Measurements from ENCODE around the gene KYAT1.

KYAT1 gene

DNA sequence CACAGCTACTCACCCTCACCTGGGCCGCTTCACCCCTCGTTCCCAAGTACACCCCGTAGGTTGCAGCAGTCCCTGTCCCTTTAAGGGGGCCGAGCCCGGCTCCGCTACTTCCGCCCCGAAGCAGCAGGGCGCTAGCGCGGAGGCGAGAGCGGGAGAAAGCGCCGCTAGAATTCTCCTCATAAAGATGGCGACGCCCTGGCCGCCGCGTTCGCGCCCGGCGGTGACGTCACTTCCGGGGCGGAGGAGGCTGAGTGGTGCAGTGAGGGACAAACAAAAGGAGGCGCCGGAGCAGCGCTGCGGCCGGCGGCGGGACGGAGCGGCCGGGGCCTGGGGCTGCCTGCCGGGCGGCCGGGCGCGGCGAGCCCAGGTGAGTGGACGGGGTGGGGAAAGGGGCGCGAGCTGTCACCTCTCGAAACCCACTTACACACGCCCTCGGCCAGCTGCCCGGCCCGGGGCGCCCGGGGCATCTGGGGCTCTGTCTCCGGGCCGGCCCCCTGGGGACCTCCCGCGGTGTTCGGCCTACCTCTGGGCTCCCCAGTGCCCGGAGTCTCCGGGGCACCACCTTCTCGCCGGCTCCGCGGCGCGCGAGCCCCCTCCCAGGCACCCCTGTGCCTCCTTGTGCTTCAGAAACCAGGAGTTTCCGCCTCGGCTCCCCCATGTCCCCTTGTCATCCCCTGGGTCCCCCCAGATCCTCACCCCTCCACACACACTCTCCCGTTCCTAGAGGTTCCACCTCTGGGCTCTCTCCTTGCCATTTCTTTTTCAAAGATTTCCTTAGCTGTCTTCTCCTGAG lies at the start of gene KYAT1, which contains the start of gene LRRC8A:
Gene KYAT1 (minus strand): TSS at position 67 of the 793 bp plus-strand sequence. CDS start 36,545 bp downstream, outside the sequence.
Gene LRRC8A (plus strand): TSS at position 250 of the 793 bp plus-strand sequence. CDS start 25,032 bp downstream, outside the sequence.
- peak; percentile 95 for ATAC-seq
- Mint-ChIP-seq H3K36me3 (peaks cover 42% of the 10 kb centered on the region), H3K9me3 (no peaks in the 10 kb centered on the region), H3K4me3 (peak within 1 kb of the TSS; percentile 97), H3K4me1 (peaks cover 51% of the 10 kb centered on the region), H3K27ac (peak within 1 kb of the TSS; percentile 95)
- DNase-seq (ENCODE audit: low spot score in 2 of 2) = peak; percentile 97 to 99

DNA sequence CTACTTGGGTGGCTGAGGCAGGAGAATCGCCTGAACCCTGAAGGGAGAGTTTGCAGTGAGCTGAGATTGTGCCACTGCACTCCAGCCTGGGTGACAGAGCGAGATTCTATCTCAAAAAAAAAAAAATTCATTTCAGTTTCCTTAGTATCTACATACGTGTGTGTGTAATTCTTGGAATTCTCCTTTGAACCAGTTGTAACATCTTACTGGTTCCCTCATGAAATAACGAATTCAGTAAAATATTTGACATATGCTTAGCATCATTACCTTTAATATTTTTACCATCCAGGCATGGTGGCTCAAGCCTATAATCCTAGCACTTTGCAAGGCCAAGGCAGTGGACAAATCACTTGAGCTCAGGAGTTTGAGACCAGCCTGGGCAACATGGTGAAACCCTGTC lies 47.8 kb upstream of the KYAT1 start:
- no peaks in the 10 kb centered on the region for H3K36me3 Mint-ChIP-seq

DNA sequence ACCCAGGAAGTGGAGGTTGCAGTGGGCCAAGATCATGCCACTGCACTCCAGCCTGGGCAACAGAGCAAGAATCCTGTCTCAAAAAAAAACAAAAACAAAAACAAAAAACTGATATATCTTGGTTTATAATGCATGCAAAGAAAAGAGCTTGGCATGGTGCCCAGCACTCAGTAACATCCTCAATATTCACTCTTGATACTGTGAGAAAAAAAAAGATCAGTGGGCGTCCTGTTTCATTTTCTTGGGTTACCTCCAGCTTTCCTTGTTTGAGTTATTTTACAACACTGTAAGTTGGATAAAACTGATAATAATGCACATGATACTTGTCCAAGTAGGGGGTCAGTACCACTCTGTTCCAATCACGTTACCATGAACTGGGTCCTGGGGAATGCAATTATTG lies 46.9 kb upstream of the KYAT1 start:
- DNase-seq (ENCODE audit: low spot score in 2 of 2) (no peak), ATAC-seq (no peak)
- no peaks in the 10 kb centered on the region for H3K36me3 Mint-ChIP-seq
- no peak overlapping the region for H3K4me3 Mint-ChIP-seq
- no peaks in the 10 kb centered on the region for H3K9me3 Mint-ChIP-seq
- peaks cover 13% of the 10 kb centered on the region for H3K4me1 Mint-ChIP-seq
- no peak overlapping the region for H3K27ac Mint-ChIP-seq

More for the DNA sequence above, 47.8 kb upstream of the KYAT1 start:
- DNase-seq (ENCODE audit: low spot score in 2 of 2) (no peak), ATAC-seq (no peak)
- Mint-ChIP-seq H3K4me1 (peaks cover 13% of the 10 kb centered on the region), H3K9me3 (no peaks in the 10 kb centered on the region), H3K4me3 (no peak overlapping the region), H3K27ac (no peak overlapping the region)

DNA sequence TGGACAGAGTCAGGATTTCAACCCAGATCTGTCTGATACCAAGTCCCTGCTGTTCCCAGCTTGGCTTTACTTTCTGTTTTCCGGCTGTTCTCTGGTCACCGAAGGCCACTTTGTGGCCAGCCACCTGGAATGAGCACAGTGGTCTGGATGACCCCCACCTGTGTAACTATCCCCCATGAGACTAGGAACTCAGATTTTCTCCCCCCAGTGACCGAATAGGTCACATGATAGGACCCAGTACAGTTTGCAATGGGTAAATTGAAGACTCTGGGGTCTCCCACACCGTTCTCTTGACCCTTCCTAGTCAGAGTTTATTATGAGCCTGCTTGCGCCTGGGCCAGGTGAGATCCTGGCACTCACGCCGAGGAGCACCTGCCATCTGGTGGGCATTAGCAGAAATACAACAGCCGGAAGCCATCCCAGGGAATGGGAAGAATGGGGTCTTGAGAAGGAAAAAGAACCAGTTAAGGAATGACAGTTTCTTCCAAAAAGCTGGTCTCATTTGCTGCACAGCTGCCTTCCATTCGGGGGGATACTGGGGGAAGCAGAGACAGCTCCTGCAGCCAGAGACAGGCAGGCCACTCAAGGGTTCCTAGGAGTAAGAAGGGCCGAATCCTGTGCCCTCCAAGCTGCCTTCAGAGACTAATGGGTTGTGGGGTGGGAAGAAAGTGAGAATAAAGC lies 46.1 kb upstream of the KYAT1 start:
- H3K36me3 Mint-ChIP-seq = no peaks in the 10 kb centered on the region
- no peaks in the 10 kb centered on the region for H3K9me3 Mint-ChIP-seq
- no peak overlapping the region for H3K27ac Mint-ChIP-seq
- no peak overlapping the region for H3K4me3 Mint-ChIP-seq
- peaks cover 13% of the 10 kb centered on the region for H3K4me1 Mint-ChIP-seq
- ATAC-seq (peak; percentile 77), DNase-seq (ENCODE audit: low spot score in 2 of 2) (peak; percentile 36 to 68)

DNA sequence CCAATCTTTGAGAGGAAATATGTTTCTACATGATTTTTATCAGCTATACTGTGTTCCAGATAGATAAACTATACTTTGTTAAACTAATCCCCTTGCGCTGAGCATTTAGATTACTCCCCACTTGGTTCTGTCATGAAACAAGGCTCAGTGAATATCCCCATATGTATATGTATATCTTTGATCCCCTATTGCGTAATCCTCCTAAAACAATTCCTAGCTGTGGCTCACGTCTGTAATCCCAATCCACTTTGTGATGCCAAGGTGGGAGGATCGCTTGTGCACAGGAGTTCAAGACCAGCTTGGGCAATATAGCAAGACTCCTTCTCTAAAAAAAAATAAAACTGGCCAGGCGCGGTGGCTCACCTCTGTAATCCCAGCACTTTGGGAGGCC lies 41.7 kb upstream of the KYAT1 start:
- H3K27ac Mint-ChIP-seq = no peak overlapping the region
- ATAC-seq = no peak
- H3K36me3 Mint-ChIP-seq = peaks cover 14% of the 10 kb centered on the region
- peaks cover 18% of the 10 kb centered on the region for H3K4me1 Mint-ChIP-seq
- H3K4me3 Mint-ChIP-seq = no peak overlapping the region
- H3K9me3 Mint-ChIP-seq = no peaks in the 10 kb centered on the region
- no peak for DNase-seq (ENCODE audit: low spot score in 2 of 2)

DNA sequence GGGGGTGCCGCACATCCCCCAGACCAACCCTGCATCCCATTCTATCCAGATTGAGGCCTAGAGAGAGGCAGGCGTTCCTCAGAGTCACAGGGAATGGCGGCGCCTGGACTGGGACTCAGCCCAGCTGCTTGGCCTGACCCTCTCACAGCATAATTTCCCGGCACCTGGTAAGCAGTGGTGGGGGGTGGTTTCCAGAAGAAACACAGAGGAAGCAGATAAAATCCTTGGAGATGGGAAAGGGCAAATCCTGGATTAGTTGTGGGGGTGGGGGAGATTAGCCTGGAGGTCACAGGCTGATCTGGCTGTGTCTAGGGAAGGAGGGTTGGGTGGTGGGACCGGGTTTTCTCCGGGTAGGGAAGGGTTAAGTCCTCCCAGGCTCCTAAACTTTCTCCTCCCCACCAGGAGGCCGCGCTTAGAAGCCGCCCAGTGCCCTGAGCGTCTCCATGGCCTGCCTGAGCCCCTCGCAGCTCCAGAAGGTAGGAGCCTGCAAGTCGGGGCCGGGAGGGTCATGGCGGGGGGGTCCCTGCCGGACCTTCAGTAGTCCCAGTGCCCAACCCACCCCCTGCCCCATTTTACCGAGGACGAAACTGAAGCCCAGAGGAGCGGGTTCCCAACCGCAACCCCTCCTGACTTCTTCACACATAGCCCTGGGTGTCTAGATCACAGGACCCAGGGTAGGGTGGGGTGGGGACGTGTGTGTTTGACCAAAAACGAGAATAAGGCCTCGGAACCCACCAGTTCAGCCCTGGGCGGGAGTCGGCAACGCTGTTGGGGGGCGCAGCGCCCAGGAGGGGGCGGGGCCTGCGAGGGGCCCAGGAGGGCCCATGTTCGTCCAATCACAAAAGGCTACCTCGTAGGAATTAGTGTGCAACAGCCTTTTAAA lies 40.4 kb upstream of the KYAT1 start:
- ATAC-seq = peak; percentile 67
- H3K4me3 Mint-ChIP-seq = no peak overlapping the region
- peak overlapping the region; percentile 20 for H3K27ac Mint-ChIP-seq
- H3K4me1 Mint-ChIP-seq = peaks cover 10% of the 10 kb centered on the region
- no peak for DNase-seq (ENCODE audit: low spot score in 2 of 2)
- peaks cover 27% of the 10 kb centered on the region for H3K36me3 Mint-ChIP-seq
- no peaks in the 10 kb centered on the region for H3K9me3 Mint-ChIP-seq

DNA sequence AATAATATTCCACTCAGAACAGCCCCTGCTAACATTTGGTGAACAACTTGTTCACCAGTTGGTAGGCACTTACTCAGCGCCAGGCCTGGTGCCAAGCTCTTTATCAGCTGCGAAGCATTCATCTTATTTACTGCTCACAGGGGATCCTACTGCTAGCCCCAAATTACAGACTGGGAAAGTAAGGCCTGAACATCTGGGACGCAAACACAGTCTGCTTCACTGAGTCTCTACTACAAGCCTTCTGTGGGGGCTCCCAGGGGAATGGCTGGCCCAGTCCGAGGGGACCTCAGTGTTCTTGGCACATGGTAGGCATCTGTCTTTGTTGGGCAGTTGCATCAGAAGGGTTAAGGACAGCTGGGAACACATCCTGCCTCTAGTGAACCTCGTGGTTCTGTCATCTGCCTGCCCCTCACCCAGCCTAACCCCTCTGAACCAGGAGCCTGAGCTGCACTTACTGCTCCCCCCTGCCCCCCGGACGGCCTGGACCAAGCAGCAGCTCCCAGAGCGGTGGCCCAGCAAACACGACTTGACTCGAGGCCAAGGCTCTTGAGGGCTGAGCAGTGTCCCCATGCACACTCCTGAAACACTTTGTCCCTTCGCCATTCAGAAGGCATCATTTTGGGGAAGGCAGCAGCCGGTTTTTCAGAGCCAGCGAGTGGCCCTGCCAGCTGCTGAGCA lies 38.8 kb upstream of the KYAT1 start, which contains the start of gene PHYHD1:
Gene PHYHD1 (plus strand): TSS at position 602 of the 678 bp plus-strand sequence. CDS start 1,342 bp downstream, outside the sequence.
- no peaks in the 10 kb centered on the region for H3K9me3 Mint-ChIP-seq
- H3K4me1 Mint-ChIP-seq = peaks cover 6% of the 10 kb centered on the region
- ATAC-seq (no peak), DNase-seq (ENCODE audit: low spot score in 2 of 2) (no peak)
- H3K36me3 Mint-ChIP-seq = peaks cover 41% of the 10 kb centered on the region
- no peak within 1 kb of the TSS for H3K4me3 Mint-ChIP-seq
- H3K27ac Mint-ChIP-seq = peak within 1 kb of the TSS; percentile 20

DNA sequence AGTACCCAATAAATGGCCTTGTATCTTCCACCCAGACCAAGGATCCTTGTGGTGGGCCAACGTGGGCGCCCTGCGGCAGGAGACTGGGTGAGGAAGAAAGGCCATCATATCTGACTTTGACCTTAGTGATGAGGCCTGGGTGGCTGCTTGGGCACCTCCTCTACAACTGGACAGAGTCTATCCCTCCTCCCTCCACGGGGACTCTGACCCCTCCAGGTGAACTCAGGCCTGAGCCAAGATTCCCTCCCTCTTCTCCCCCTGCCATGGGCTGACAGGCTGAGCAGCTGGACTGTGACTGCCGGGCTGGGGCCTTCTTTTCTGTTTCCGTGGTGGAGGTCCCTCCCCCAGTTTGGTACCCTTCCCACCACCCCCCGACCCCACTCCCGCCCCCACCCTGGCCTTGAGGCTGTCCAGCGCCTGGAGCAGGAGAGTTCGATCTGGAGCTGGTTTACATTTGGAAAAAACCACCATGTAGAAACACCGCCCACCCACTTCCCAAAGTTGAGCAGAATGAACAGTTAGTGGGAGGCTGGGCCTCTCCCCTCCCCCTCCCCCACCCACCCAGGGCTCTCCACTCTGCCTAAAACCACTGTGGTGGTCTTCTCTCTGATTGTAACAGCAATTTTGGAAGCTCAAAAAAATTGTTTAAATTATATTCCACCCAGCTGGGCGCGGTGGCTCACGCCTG lies 37.8 kb upstream of the KYAT1 start:
- H3K9me3 Mint-ChIP-seq = no peaks in the 10 kb centered on the region
- ATAC-seq (no peak), DNase-seq (ENCODE audit: low spot score in 2 of 2) (no peak)
- H3K36me3 Mint-ChIP-seq = peaks cover 43% of the 10 kb centered on the region
- peaks cover 6% of the 10 kb centered on the region for H3K4me1 Mint-ChIP-seq
- H3K27ac Mint-ChIP-seq = peak overlapping the region; percentile 70
- H3K4me3 Mint-ChIP-seq = no peak overlapping the region

DNA sequence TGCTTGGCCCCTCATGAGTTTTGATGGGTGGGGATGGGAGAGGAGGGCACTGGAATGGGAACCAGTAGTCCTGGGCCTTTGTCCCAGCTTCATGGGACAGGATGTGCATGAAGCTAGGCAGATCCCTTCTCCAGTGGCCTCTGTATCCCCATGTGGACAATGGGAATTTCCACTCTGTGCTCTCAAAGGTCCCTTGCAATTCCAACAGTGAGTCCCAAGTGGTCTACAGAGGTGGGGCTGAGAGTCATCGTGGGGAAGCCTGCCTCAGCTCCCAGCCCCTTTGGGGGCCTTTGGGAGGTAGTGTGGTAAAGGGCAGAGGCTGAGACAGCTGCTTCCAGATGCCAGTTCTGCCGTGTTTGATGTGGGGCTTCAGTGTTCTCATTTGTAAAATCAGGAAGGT lies 37.2 kb upstream of the KYAT1 start:
- Mint-ChIP-seq H3K9me3 (no peaks in the 10 kb centered on the region), H3K4me1 (peaks cover 6% of the 10 kb centered on the region), H3K27ac (peak overlapping the region; percentile 70), H3K36me3 (peaks cover 43% of the 10 kb centered on the region), H3K4me3 (no peak overlapping the region)
- ATAC-seq (no peak), DNase-seq (ENCODE audit: low spot score in 2 of 2) (no peak)

DNA sequence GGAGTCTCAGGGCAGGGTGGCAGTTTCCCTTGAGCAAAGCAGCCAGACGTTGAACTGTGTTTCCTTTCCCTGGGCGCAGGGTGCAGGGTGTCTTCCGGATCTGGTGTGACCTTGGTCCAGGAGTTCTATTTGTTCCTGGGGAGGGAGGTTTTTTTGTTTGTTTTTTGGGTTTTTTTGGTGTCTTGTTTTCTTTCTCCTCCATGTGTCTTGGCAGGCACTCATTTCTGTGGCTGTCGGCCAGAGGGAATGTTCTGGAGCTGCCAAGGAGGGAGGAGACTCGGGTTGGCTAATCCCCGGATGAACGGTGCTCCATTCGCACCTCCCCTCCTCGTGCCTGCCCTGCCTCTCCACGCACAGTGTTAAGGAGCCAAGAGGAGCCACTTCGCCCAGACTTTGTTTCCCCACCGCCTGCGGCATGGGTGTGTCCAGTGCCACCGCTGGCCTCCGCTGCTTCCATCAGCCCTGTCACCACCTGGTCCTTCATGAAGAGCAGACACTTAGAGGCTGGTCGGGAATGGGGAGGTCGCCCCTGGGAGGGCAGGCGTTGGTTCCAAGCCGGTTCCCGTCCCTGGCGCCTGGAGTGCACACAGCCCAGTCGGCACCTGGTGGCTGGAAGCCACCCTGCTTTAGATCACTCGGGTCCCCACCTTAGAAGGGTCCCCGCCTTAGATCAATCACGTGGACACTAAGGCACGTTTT lies 35.5 kb upstream of the KYAT1 start:
- no peak for DNase-seq (ENCODE audit: low spot score in 2 of 2)
- peaks cover 18% of the 10 kb centered on the region for H3K4me1 Mint-ChIP-seq
- no peaks in the 10 kb centered on the region for H3K9me3 Mint-ChIP-seq
- ATAC-seq = no peak
- H3K27ac Mint-ChIP-seq = no peak overlapping the region
- no peak overlapping the region for H3K4me3 Mint-ChIP-seq
- peaks cover 53% of the 10 kb centered on the region for H3K36me3 Mint-ChIP-seq

DNA sequence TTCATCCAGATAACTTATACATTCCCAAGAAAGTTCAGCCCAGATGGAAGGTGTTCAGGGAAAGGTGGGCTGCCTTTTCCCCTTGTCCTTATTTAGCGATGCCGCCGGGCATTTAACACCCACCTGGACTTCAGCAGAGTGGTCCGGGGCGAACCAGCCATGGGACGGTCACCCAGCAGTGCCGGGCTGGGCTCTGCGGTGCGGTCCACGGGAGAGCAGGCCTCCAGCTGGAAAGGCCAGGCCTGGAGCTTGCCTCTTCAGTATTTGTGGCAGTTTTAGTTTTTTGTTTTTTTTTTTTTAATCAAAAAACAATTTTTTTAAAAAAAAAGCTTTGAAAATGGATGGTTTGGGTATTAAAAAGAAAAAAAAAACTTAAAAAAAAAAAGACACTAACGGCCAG lies 35.0 kb upstream of the KYAT1 start:
- Mint-ChIP-seq H3K9me3 (no peaks in the 10 kb centered on the region), H3K4me1 (peaks cover 20% of the 10 kb centered on the region), H3K27ac (no peak overlapping the region), H3K36me3 (peaks cover 52% of the 10 kb centered on the region), H3K4me3 (no peak overlapping the region)
- no peak for ATAC-seq
- no peak for DNase-seq (ENCODE audit: low spot score in 2 of 2)

DNA sequence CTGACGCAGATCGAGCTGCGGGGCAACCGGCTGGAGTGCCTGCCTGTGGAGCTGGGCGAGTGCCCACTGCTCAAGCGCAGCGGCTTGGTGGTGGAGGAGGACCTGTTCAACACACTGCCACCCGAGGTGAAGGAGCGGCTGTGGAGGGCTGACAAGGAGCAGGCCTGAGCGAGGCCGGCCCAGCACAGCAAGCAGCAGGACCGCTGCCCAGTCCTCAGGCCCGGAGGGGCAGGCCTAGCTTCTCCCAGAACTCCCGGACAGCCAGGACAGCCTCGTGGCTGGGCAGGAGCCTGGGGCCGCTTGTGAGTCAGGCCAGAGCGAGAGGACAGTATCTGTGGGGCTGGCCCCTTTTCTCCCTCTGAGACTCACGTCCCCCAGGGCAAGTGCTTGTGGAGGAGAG lies 34.5 kb upstream of the KYAT1 start:
- no peak for ATAC-seq
- peaks cover 46% of the 10 kb centered on the region for H3K36me3 Mint-ChIP-seq

DNA sequence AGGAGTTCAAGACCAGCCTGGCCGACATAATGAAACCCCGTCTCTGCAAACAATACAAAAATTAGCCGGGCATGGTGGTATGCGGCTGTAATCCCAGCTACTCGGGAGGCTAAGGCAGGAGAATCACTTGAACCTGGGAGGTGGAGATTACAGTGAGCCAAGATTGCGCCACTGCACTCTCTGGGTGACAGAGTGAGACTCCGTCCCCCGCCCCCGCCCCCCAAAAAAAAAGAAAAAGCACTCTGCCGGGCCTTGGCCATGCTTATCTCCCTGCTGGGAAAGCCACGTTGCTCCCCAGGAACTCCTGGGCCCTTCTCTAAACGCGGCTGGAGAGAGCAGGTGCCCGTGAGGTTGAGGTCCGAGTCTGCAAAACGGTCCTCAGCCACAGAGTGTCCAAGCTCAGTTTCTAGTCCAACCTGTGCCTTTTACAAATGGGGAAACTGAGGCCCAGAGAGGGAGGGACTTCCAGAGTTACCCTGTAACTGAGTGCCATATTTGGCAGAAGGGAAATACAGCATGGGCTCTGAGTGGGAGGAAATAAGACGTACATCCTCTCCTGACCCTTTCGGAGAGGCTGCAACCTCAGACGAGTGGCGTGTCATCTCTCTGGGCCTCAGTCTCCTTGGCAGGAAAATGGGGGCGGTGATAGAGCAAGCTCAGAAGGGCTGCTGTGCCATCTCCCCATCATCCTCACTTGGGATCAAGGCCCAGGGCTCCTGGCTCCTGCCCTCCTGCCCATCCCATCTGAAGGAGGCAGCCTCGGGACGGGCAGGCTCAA lies 32.4 kb upstream of the KYAT1 start:
- Mint-ChIP-seq H3K4me3 (no peak overlapping the region), H3K9me3 (no peaks in the 10 kb centered on the region), H3K36me3 (peaks cover 54% of the 10 kb centered on the region), H3K4me1 (peaks cover 39% of the 10 kb centered on the region), H3K27ac (peak overlapping the region; percentile 92)
- ATAC-seq = peak; percentile 38
- DNase-seq (ENCODE audit: low spot score in 2 of 2) = no peak

More for the DNA sequence above, 34.5 kb upstream of the KYAT1 start:
- no peak overlapping the region for H3K4me3 Mint-ChIP-seq
- H3K4me1 Mint-ChIP-seq = peaks cover 23% of the 10 kb centered on the region
- DNase-seq (ENCODE audit: low spot score in 2 of 2) = no peak
- H3K9me3 Mint-ChIP-seq = no peaks in the 10 kb centered on the region
- H3K27ac Mint-ChIP-seq = no peak overlapping the region
